Neural progenitor cell (in vitro differentiated cells): Measurements from ENCODE around the gene DLG2. TPM values are rescaled to one million over a fixed set of nuclear protein-coding genes. Genes with fewer than 3 reads are reported as not detected.

ENCODE experiments used
- DNase-seq: peaks from one replicate; pipeline ENCODE4 v3.0.0-alpha.2; 2016; ENCODE audit warnings: low spot score
- H2AFZ ChIP-seq: fragments of 200-600 bp; sonication (generic); replicated peaks from 2 replicates; pipeline ENCODE4 v1.6.1; 2016; ENCODE audit warnings: antibody characterized with exemption
- H3F3A ChIP-seq: fragments of 200-600 bp; sonication (generic); 2 replicates; pipeline ENCODE4 v1.6.1; 2016; ENCODE audit warnings: antibody characterized with exemption, low read depth
- H3K27ac ChIP-seq: fragments of 200-600 bp; sonication (generic); 2 replicates; pipeline ENCODE4 v1.5.1; 2016; ENCODE audit warnings: mild to moderate bottlenecking
- H3K27me3 ChIP-seq: fragments of 200-600 bp; sonication (generic); 2 replicates; pipeline ENCODE4 v1.6.1; 2016; ENCODE audit warnings: mild to moderate bottlenecking, moderate library complexity
- H3K36me3 ChIP-seq: fragments of 200-600 bp; sonication (generic); 2 replicates; pipeline ENCODE4 v1.5.1; 2016
- H3K4me1 ChIP-seq: fragments of 200-600 bp; sonication (generic); 2 replicates; pipeline ENCODE4 v1.6.1; 2016; ENCODE audit warnings: mixed run types
- H3K4me2 ChIP-seq: fragments of 200-600 bp; sonication (generic); 2 replicates; pipeline ENCODE4 v1.6.1; 2016
- H3K4me3 ChIP-seq: fragments of 200-600 bp; sonication (generic); 2 replicates; pipeline ENCODE4 v1.5.1; 2016
- H3K79me2 ChIP-seq: fragments of 200-600 bp; sonication (generic); 2 replicates; pipeline ENCODE4 v1.6.1; 2016; ENCODE audit warnings: low read depth
- H3K9ac ChIP-seq: fragments of 200-600 bp; sonication (generic); 2 replicates; pipeline ENCODE4 v1.6.1; 2016
- H3K9me3 ChIP-seq: fragments of 200-600 bp; sonication (generic); 2 replicates; pipeline ENCODE4 v1.5.1; 2016; ENCODE audit warnings: low read depth
- H4K20me1 ChIP-seq: fragments of 200-600 bp; sonication (generic); 2 replicates; pipeline ENCODE4 v1.6.1; 2016; ENCODE audit warnings: low read depth
- H3K27ac Mint-ChIP-seq: 3 replicates; pipeline ENCODE4 v1.8.0; 2021; ENCODE audit warnings: mixed read lengths
- H3K27me3 Mint-ChIP-seq: 2 replicates; pipeline ENCODE4 v1.8.0; 2022; ENCODE audit warnings: low read depth, mild to moderate bottlenecking, inconsistent platforms, moderate library complexity, mixed read lengths; ENCODE audit not compliant: insufficient read depth
- H3K36me3 Mint-ChIP-seq: 3 replicates; pipeline ENCODE4 v1.8.0; 2021; ENCODE audit warnings: mixed read lengths
- H3K4me1 Mint-ChIP-seq: 3 replicates; pipeline ENCODE4 v1.8.0; 2021; ENCODE audit warnings: mixed read lengths
- H3K4me3 Mint-ChIP-seq: 3 replicates; pipeline ENCODE4 v1.8.0; 2021; ENCODE audit warnings: mild to moderate bottlenecking, moderate library complexity, mixed read lengths
- H3K9me3 Mint-ChIP-seq: 3 replicates; pipeline ENCODE4 v1.8.0; 2020; ENCODE audit warnings: mixed read lengths
- EZH2 ChIP-seq: fragments of 200-600 bp; sonication (generic); IDR thresholded peaks from 2 replicates; pipeline ENCODE4 v1.6.1; 2017; ENCODE audit warnings: antibody characterized with exemption, mild to moderate bottlenecking, moderate library complexity
- EZH2phosphoT487 ChIP-seq: fragments of 200-600 bp; sonication (generic); IDR thresholded peaks from 2 replicates; pipeline ENCODE4 v1.6.1; 2017; ENCODE audit warnings: antibody characterized with exemption
- total RNA-seq: library from RNA; depleted of rRNA; stranded (reverse); fragments of >200 nt; gene quantifications from 2 replicates; pipeline ENCODE4 v1.2.3, GENCODE V29; 2015; ENCODE audit warnings: low replicate concordance
- TF ChIP-seq, protein P1 (sequence below): fragments of 200-600 bp; sonication (generic); IDR thresholded peaks from 2 replicates; pipeline ENCODE4 v1.5.1; 2017; ENCODE audit warnings: antibody characterized with exemption, mild to moderate bottlenecking

Gene DLG2
- total RNA-seq, 1 donor from 2014 or later = 7.5 TPM

DNA sequence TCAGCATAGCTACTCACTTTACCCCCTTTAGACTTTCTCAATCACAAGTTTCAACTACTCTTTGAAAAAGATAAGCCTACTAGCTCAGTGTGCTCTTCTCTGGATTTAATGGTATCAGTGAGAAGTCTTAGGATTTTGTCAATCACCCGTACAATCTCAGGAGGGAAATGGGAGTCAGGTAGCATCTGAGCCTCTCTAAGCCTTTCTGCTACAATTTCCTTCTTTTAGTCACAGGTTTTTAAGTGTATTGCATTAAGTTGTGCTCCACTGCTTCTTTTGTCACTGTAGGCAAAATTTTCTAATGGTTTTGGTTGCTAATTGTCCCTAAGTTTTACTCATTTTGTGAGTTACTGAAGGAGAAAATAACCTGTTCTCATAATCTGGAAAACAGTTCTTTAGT is 1582.4 kb downstream of the DLG2 start:
- Histone ChIP-seq H4K20me1 (no peaks in the 10 kb centered on the region), H3K27ac (peak overlapping the region; percentile 80), H3F3A (peaks cover 10% of the 10 kb centered on the region), H3K4me2 (peak overlapping the region; percentile 77), H3K9me3 (no peaks in the 10 kb centered on the region), H3K27me3 (no peaks in the 10 kb centered on the region), H3K9ac (no peak overlapping the region), H3K36me3 (no peaks in the 10 kb centered on the region), H3K79me2 (no peaks in the 10 kb centered on the region), H3K4me3 (peak overlapping the region; percentile 30), H3K4me1 (peaks cover 31% of the 10 kb centered on the region), H2AFZ (no peak overlapping the region)
- H3K27ac Mint-ChIP-seq = no peak overlapping the region
- peaks cover 8% of the 10 kb centered on the region for H3K9me3 Mint-ChIP-seq
- H3K4me1 Mint-ChIP-seq = peaks cover 7% of the 10 kb centered on the region
- H3K4me3 Mint-ChIP-seq = no peak overlapping the region
- TF ChIP-seq, protein P1, sequence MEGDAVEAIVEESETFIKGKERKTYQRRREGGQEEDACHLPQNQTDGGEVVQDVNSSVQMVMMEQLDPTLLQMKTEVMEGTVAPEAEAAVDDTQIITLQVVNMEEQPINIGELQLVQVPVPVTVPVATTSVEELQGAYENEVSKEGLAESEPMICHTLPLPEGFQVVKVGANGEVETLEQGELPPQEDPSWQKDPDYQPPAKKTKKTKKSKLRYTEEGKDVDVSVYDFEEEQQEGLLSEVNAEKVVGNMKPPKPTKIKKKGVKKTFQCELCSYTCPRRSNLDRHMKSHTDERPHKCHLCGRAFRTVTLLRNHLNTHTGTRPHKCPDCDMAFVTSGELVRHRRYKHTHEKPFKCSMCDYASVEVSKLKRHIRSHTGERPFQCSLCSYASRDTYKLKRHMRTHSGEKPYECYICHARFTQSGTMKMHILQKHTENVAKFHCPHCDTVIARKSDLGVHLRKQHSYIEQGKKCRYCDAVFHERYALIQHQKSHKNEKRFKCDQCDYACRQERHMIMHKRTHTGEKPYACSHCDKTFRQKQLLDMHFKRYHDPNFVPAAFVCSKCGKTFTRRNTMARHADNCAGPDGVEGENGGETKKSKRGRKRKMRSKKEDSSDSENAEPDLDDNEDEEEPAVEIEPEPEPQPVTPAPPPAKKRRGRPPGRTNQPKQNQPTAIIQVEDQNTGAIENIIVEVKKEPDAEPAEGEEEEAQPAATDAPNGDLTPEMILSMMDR = no peak
- TF ChIP-seq EZH2phosphoT487 (no peak), EZH2 (no peak)
- H3K27me3 Mint-ChIP-seq = no peaks in the 10 kb centered on the region
- DNase-seq = peak; percentile 54
- no peaks in the 10 kb centered on the region for H3K36me3 Mint-ChIP-seq

DNA sequence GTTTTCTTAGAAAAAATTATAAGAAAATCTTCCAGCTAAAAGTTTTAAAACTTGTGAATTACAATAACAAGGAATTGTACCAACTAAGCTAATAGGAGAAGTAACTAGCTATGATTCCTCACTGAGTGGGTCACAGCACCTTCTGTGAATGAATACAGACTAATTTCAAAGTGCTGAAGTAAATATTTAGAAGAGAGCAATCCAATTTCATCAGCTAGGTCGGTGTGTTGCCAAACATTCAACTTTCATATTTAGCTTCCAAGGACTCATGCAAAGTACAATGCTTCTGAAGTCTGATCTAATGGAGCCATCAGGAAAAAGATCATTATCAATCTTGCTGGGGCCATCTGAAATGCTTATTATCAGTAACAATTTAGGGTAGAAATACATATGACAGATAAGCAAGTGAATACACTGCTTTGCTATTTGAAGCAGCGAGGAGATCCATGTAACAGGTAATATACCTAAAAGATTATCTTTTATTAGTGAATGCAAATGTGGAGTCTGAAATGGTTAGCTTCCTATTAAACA is 1590.4 kb downstream of the DLG2 start:
- Histone ChIP-seq H3K4me2 (no peak overlapping the region), H3K4me1 (no peaks in the 10 kb centered on the region), H3F3A (no peaks in the 10 kb centered on the region), H3K27me3 (no peaks in the 10 kb centered on the region), H3K36me3 (no peaks in the 10 kb centered on the region), H3K4me3 (no peak overlapping the region), H2AFZ (no peak overlapping the region), H3K27ac (no peak overlapping the region), H3K79me2 (no peaks in the 10 kb centered on the region), H3K9me3 (no peaks in the 10 kb centered on the region), H3K9ac (no peak overlapping the region), H4K20me1 (no peaks in the 10 kb centered on the region)
- H3K27me3 Mint-ChIP-seq = no peaks in the 10 kb centered on the region
- H3K4me3 Mint-ChIP-seq = no peak overlapping the region
- TF ChIP-seq, protein P1 = no peak
- TF ChIP-seq EZH2phosphoT487 (no peak), EZH2 (no peak)
- H3K9me3 Mint-ChIP-seq = peaks cover 2% of the 10 kb centered on the region
- H3K4me1 Mint-ChIP-seq = no peaks in the 10 kb centered on the region
- H3K36me3 Mint-ChIP-seq = no peaks in the 10 kb centered on the region
- no peak for DNase-seq
- H3K27ac Mint-ChIP-seq = no peak overlapping the region

DNA sequence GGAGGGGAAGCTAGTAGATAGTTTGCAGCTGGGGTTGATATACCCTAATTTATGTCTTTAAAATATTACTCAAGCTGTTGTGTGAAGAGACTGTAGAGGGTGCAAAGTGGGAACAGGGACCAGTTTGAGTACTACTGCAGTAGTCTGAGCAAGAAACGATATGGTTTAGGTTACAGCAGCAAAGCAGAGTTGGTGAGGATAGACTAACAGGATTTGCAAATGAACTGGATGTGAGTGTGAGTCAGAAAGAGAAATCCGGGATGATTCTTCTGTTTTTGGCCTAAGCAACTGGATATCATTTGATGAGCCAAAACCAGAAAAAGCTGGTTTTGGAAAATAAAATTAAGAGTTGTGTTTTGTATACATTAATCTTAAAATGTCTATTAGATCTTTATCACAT is 1591.5 kb downstream of the DLG2 start:
- H3K4me3 Mint-ChIP-seq = no peak overlapping the region
- no peaks in the 10 kb centered on the region for H3K79me2 ChIP-seq
- no peaks in the 10 kb centered on the region for H4K20me1 ChIP-seq
- H3K4me2 ChIP-seq = no peak overlapping the region
- no peaks in the 10 kb centered on the region for H3K27me3 Mint-ChIP-seq
- no peak for DNase-seq
- H3K27ac Mint-ChIP-seq = no peak overlapping the region
- H3K27ac ChIP-seq = no peak overlapping the region
- H3F3A ChIP-seq = no peaks in the 10 kb centered on the region
- no peak overlapping the region for H3K4me3 ChIP-seq
- H3K4me1 Mint-ChIP-seq = no peaks in the 10 kb centered on the region
- TF ChIP-seq, protein P1 = no peak
- no peak for TF ChIP-seq EZH2phosphoT487
- TF ChIP-seq EZH2 = no peak
- no peaks in the 10 kb centered on the region for H3K27me3 ChIP-seq
- H3K9ac ChIP-seq = no peak overlapping the region
- H3K4me1 ChIP-seq = no peaks in the 10 kb centered on the region
- no peaks in the 10 kb centered on the region for H3K36me3 ChIP-seq
- H3K9me3 Mint-ChIP-seq = peaks cover 2% of the 10 kb centered on the region
- H2AFZ ChIP-seq = peak overlapping the region; percentile 46
- no peaks in the 10 kb centered on the region for H3K9me3 ChIP-seq
- no peaks in the 10 kb centered on the region for H3K36me3 Mint-ChIP-seq
